GM19324 (cell line): Measurements from ENCODE around the gene XRCC5.
A peak's percentile ranks its signal among the peaks of the same experiment; 100 is the strongest.
"Not testable (repeated sequence)": the region's sequence is repeated elsewhere in the genome, so short reads cannot be mapped to it uniquely, and the experiment has no call there.

Experiments used
- ATAC-seq: cut with Tn5 transposase; IDR thresholded peaks from one replicate; pipeline ENCODE4 v1.9.1; 2021; ENCODE audit warnings: mild to moderate bottlenecking, moderate library complexity; ENCODE audit not compliant: unreplicated experiment, low FRiP score

Gene XRCC5

GRCh38 chr2:216183462-216183861 is 74.3 kb downstream of the XRCC5 start:
- no peak for ATAC-seq

- no peak for ATAC-seq
Measured at GRCh38 chr2:216188559-216188850, 79.4 kb downstream of the XRCC5 start.

- no peak for ATAC-seq
Measured at GRCh38 chr2:216188956-216189355, 79.8 kb downstream of the XRCC5 start.

GRCh38 chr2:216189410-216189809 is 80.3 kb downstream of the XRCC5 start:
- no peak for ATAC-seq

- no peak for ATAC-seq
Measured at GRCh38 chr2:216192181-216192580, 83.0 kb downstream of the XRCC5 start.

GRCh38 chr2:216192931-216193330 is 83.8 kb downstream of the XRCC5 start:
- ATAC-seq, result no peak

- no peak for ATAC-seq
Measured at GRCh38 chr2:216194013-216194412, 84.9 kb downstream of the XRCC5 start.

- no peak for ATAC-seq
Measured at GRCh38 chr2:216194561-216194960, 85.4 kb downstream of the XRCC5 start.

GRCh38 chr2:216195565-216196029 is 86.4 kb downstream of the XRCC5 start:
- no peak for ATAC-seq

GRCh38 chr2:216201692-216202306 is 92.7 kb downstream of the XRCC5 start:
- no peak for ATAC-seq

- no peak for ATAC-seq
Measured at GRCh38 chr2:216202626-216203250, 93.6 kb downstream of the XRCC5 start.

- no peak for ATAC-seq
Measured at GRCh38 chr2:216205486-216205885, 96.3 kb downstream of the XRCC5 start.

GRCh38 chr2:216206041-216206703 is 97.0 kb downstream of the XRCC5 start:
- ATAC-seq, result peak; percentile 62

GRCh38 chr2:216206821-216207220 is 97.7 kb downstream of the XRCC5 start:
- ATAC-seq, result no peak

- ATAC-seq, result not testable (repeated sequence)
Measured at GRCh38 chr2:216208661-216209060, 99.5 kb downstream of the XRCC5 start.

GRCh38 chr2:216210701-216211540 is 101.8 kb downstream of the XRCC5 start:
- ATAC-seq, result no peak

GRCh38 chr2:216211614-216212145 is 102.5 kb downstream of the XRCC5 start:
- no peak for ATAC-seq

GRCh38 chr2:216214768-216215167 is 105.6 kb downstream of the XRCC5 start:
- ATAC-seq, result no peak

GRCh38 chr2:216215658-216216390 is 106.7 kb downstream of the XRCC5 start:
- ATAC-seq, result no peak
